NOMO-1 treated with DMSO at 0.1 percent for 48 hours (cell line): Measurements from ENCODE around the gene CYP2D6.
"Not testable (repeated sequence)": the region's sequence is repeated elsewhere in the genome, so short reads cannot be mapped to it uniquely, and the experiment has no call there.

Experiments
- DNase-seq: peaks from one replicate; lab custom pipeline; 2025; ENCODE audit not compliant: unreplicated experiment; lab: John Stamatoyannopoulos, UW

Gene CYP2D6

DNA sequence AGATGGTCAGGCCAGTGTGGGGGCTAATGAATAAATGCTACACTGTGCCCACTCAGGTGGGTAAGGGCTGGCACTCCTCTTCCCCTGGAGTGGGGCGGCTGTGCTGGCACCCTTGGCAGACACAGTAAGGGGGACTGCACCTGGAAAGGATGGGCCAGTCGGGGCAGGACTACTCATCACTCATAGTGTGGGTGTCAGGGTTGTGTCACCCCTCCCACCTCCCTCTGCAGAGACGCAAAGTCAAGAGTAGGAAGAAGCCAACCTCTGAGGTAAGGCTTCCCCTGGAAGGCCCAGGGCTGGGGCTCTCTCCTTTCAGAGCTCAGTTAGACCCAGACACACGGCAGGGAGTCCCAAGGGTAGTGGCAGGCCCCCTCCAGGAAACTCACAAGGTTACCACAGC is 5.1 kb upstream of the CYP2D6 start:
- not testable (repeated sequence) for DNase-seq

DNA sequence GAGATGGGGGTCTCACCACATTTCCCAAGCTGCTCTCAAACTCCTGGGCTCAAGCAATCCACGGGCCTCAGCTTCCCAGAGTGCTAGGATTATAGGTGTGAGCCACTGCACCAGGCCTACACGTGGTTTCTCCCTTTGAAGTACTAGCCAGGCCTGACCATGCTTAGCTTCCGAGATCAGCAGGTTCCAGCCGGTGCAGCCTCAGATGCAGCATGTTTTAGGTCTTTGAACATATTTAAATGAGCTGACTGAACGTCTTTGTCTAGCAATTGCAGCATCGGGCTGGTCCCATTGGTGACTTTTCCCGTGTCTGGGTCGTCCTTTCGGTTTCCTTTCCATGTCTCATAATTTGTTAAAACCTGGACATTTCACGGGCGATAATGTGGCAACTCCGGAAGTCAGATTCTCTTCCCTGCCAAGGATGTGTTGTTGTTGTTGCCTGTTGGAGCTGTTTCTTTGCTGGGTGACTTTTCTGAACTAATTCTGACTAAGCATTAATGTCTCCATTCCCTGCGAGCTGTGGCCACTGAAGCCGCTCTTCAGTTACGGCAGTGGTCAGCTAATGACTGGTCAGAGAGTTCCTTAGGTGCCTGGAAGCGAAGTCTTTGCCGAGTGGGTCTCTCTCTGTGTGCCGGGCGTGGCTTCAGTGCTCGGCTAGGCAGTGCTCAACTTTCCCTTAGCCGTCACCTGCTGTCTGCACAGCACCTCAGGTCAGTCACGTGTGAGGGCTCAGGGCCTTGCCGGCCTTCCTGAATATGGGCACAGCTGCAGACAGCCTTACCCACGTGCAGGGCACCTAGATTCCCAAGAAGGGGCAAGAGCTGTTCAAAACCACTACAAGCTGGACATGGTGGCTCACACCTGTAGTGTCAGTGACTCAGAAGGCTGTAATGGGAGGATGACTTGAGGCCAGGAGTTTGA is 3.8 kb upstream of the CYP2D6 start:
- DNase-seq, result peak; percentile 24

DNA sequence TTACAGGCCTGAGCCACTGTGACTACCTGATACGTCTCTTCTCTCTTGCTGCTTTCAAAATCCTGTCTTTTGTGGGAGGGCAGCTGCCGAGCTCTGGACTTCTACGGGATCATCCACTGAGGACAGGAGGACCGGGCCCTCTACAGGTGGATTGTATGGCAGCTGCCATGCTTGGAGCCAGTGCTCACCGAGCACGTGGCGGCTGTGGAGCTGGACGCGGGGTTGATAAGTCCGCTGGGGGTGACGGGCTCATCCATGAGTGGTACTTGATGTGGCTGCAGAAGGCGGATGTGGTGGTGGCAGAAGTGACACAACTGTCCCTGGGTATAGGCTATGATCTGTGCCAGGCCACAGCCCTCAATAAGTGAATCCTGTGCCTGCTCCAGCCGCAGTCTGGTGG is 1.8 kb upstream of the CYP2D6 start:
- no peak for DNase-seq

DNA sequence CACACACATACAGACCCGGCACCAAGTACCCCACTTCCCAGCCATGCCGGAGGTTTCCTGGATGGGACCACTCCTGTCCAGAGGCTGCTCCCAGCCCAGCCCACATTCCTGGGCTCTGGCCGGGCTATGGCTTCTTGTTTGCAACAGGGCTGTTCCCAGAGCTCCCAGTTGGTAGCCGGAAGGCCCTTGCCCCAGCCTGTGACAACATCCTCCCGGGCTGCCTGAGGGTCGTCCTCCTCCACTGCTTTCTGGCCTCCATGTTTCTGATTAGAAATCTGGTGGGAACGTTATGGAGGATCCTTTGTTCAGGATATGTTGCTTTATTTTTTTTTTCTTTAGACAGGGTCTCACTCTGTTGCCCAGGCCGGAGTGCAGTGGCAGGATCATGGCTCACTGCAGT is 952 bp upstream of the CYP2D6 start:
- DNase-seq, result no peak

- DNase-seq, result not testable (repeated sequence)
These were observed 428 bp downstream of the CYP2D6 start for GRCh38 chr22:42130182-42130581.

GRCh38 chr22:42128776-42129694 is 1.6 kb downstream of the CYP2D6 start:
- DNase-seq, result not testable (repeated sequence)

DNA sequence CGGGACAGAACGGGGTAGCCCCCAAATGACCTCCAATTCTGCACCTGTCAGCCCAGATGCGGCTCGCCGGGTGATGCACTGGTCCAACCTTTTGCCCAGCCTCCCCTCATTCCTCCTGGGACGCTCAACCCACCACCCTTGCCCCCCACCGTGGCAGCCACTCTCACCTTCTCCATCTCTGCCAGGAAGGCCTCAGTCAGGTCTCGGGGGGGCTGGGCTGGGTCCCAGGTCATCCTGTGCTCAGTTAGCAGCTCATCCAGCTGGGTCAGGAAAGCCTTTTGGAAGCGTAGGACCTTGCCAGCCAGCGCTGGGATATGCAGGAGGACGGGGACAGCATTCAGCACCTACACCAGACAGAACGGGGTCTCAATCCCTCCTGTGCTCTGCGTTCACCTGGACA is 2.6 kb downstream of the CYP2D6 start:
- DNase-seq, result not testable (repeated sequence)

GRCh38 chr22:42127606-42128005 is 3.0 kb downstream of the CYP2D6 start:
- no peak for DNase-seq

- not testable (repeated sequence) for DNase-seq
These were observed 7.1 kb downstream of the CYP2D6 start for GRCh38 chr22:42123529-42123928.

GRCh38 chr22:42120231-42121021 is 10.2 kb downstream of the CYP2D6 start:
- peak; percentile 39 for DNase-seq

- DNase-seq, result no peak
These were observed 13.7 kb downstream of the CYP2D6 start for GRCh38 chr22:42116848-42117424.

- DNase-seq, result not testable (repeated sequence)
These were observed 15.2 kb downstream of the CYP2D6 start for GRCh38 chr22:42115420-42115830.

DNA sequence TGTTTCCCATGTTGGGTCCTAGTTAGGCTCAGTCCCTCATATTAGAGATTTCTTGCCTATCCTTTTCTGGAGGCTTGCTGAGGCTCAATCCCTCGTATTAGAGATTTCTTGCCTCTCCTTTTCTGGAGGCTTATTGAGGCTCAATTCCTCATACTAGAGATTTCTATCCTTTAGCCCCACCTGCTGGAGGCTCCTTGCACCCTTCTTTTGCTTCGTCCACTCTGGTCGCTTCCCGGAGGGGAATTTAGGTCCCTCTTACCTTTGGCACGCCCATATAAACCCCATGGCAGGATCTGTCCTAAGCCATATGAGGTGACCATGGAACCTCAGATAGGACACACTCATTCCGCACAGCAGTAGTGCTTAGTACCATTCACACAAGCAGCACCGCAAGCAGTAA is 15.9 kb downstream of the CYP2D6 start:
- no peak for DNase-seq

DNA sequence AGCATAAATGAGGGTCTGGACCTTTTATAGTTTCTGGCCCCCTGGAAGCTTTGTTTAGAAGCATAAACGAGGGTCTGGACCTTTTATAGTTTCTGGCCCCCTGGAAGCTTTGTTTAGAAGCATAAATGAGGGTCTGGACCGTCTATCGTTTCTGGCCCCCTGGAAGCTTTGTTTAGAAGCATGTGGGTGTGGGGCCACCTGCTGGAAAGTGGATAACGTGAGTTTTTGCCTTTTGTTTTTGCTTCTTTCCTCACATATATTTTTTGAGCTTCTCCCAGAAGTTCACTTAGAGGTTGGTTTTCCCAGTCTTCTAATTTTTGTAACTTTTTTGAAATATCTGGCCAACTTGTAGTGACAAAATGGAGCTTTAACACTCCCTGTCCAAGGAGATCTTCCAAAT is 17.8 kb downstream of the CYP2D6 start:
- DNase-seq, result not testable (repeated sequence)

DNA sequence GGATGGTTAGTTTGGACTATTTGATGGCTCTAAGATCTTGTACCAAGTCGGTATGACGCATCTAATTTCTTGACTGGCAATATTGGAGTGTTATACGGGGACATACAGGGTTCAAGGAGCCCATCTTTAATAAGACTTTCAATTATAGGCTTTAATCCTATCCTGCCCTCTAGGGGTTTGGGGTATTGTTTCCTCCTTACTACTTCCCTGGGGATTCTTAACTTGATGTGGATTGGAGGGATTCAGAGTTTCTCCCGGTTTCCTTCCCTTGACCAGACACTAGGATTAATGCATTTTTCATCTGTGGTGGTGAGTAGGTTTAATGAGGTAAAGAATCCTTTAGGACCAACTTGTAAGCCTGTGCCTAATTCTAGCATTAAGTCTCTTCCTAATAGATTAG is 18.8 kb downstream of the CYP2D6 start:
- DNase-seq, result no peak

- no peak for DNase-seq
These were observed 21.8 kb downstream of the CYP2D6 start for GRCh38 chr22:42108848-42109247.

- not testable (repeated sequence) for DNase-seq
These were observed 26.2 kb downstream of the CYP2D6 start for GRCh38 chr22:42104332-42104860.

- no peak for DNase-seq
These were observed 29.4 kb downstream of the CYP2D6 start for GRCh38 chr22:42101199-42101598.

GRCh38 chr22:42091455-42091782 is 39.2 kb downstream of the CYP2D6 start:
- no peak for DNase-seq
